ENCODE results near the gene IRAK3.

Gene IRAK3

DNA sequence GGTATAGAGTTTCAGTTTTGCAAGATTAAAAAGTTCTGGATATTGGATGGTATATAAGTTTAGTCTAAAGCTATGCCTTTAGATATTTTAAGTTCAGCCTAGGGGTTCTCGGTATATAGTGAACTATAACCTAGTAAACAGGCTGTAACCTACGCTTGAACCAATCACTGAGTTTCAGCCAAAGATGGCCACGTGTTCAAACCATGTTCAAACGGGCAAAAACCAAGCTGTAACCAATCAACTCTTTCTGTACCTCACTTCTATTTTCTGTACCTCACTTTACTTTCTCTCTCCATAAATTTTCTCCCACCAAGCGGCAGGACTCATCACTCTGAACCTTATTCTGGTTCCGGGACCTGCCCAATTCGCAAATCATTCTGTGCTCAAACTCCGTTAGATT is 20.6 kb upstream of the IRAK3 start:
- no peak for TF ChIP-seq POLR2AphosphoS5 (IDR thresholded peaks at IDR 0.05; ENCODE audit: low read depth, low read length)
- no peak for TF ChIP-seq TAF1 (IDR thresholded peaks at IDR 0.05; ENCODE audit: borderline replicate concordance, insufficient read depth, low read length)
- TF ChIP-seq SIN3A (IDR thresholded peaks at IDR 0.05; ENCODE audit: borderline replicate concordance, insufficient read depth, low read length) = no peak
- no peak for TF ChIP-seq REST (IDR thresholded peaks at IDR 0.05; ENCODE audit: insufficient read depth in 1 of 2, low read depth in 2 of 2, low read length in 2 of 2)
- no peak for TF ChIP-seq FOXP2 (optimal IDR thresholded peaks at IDR 0.05; ENCODE audit: borderline replicate concordance, extremely low read depth, extremely low read length, insufficient read depth)

- peak; percentile 16 to 45; a peak in 1 of 4 replicates for TF ChIP-seq REST (IDR thresholded peaks at IDR 0.05; ENCODE audit: insufficient read depth in 1 of 2, low read depth in 2 of 2, low read length in 2 of 2)
- peak; percentile 41; the same call in 1 of the 2 replicates for TF ChIP-seq SIN3A (IDR thresholded peaks at IDR 0.05; ENCODE audit: borderline replicate concordance, insufficient read depth, low read length)
- peak; percentile 83 for TF ChIP-seq POLR2AphosphoS5 (IDR thresholded peaks at IDR 0.05; ENCODE audit: low read depth, low read length)
- TF ChIP-seq TAF1 (IDR thresholded peaks at IDR 0.05; ENCODE audit: borderline replicate concordance, insufficient read depth, low read length) = peak; percentile 71
- no peak for TF ChIP-seq FOXP2 (optimal IDR thresholded peaks at IDR 0.05; ENCODE audit: borderline replicate concordance, extremely low read depth, extremely low read length, insufficient read depth)
These were observed 19.5 kb upstream of the IRAK3 start, which contains the start of gene TMBIM4 for GRCh38 chr12:66169221-66170170. Gene TMBIM4, minus strand, starts transcription at chr12:66169996. Its CDS starts 45 bp downstream, at chr12:66169951.

DNA sequence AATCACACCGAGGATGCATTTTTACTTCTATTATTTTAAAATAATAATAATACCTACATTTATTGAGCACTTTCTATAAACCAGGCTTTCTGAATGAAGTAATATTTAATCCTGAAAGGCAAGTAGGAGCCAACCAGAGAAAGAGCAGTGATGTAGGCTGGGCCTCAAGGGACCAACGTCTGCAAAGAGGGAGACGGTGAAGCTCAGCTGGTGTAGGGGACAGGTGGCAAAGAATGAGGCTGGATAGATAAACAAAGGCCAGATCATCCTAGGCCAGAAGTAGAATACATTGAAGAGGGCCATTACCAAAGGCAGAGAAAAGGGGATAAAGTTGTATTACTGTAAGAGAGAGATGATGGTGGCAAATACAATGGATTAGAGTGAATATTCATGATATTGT is 18.4 kb upstream of the IRAK3 start:
- TF ChIP-seq FOXP2 (optimal IDR thresholded peaks at IDR 0.05; ENCODE audit: borderline replicate concordance, extremely low read depth, extremely low read length, insufficient read depth) (no peak), REST (IDR thresholded peaks at IDR 0.05; ENCODE audit: insufficient read depth in 1 of 2, low read depth in 2 of 2, low read length in 2 of 2) (no peak), SIN3A (IDR thresholded peaks at IDR 0.05; ENCODE audit: borderline replicate concordance, insufficient read depth, low read length) (no peak), TAF1 (IDR thresholded peaks at IDR 0.05; ENCODE audit: borderline replicate concordance, insufficient read depth, low read length) (no peak), POLR2AphosphoS5 (IDR thresholded peaks at IDR 0.05; ENCODE audit: low read depth, low read length) (no peak)

GRCh38 chr12:66176105-66176900 is 12.7 kb upstream of the IRAK3 start:
- no peak for TF ChIP-seq REST (IDR thresholded peaks at IDR 0.05; ENCODE audit: insufficient read depth in 1 of 2, low read depth in 2 of 2, low read length in 2 of 2)
- no peak for TF ChIP-seq POLR2AphosphoS5 (IDR thresholded peaks at IDR 0.05; ENCODE audit: low read depth, low read length)
- TF ChIP-seq TAF1 (IDR thresholded peaks at IDR 0.05; ENCODE audit: borderline replicate concordance, insufficient read depth, low read length) = no peak
- no peak for TF ChIP-seq SIN3A (IDR thresholded peaks at IDR 0.05; ENCODE audit: borderline replicate concordance, insufficient read depth, low read length)
- no peak for TF ChIP-seq FOXP2 (optimal IDR thresholded peaks at IDR 0.05; ENCODE audit: borderline replicate concordance, extremely low read depth, extremely low read length, insufficient read depth)
